Measurements from ENCODE around the gene CD320.
"Not testable (repeated sequence)": the region's sequence is repeated elsewhere in the genome, so short reads cannot be mapped to it uniquely, and the experiment has no call there.

Gene CD320

DNA sequence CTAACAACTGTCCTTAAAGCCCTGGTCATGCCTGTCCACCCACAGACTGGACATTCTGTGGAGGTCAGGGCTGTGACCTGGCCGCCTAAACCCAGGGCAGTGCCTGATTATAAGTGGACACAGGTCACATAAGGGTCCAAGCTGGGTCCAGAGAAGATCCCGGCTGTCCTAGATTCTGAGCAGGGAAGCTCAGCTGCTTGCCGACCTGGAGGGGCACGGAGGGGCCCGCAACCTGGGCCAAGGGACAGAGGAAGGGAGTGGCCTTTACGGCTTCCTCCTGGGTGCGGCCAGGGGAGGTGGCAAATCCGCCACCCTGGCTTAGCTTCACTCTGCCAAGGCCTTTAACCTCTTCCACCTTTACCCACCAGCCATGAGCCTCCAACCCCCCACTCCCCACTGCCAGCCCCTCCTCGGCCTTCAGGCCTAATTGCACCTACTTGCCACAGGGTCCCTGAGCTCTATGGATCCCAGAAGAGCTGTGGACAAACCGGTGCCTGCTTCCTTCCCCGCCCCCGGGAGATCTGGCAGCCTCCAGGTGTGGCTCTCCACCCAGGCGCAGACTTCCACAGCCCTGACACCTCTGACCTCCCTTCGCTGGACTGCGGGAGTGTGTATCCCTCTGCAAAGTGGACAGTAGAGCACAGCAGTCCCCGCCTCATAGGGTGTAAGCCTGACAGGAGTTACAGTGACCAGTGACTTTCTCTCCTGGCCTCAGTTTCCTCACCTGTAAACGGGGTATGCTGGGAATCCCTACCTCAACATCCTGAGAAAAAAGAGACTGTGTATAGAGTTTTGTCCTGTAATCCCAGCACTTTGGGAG is 1.7 kb downstream of the CD320 start:
- Histone ChIP-seq H3K4me1 (ENCODE audit: control insufficient read depth, insufficient read depth, low read length) (no peaks in the 10 kb centered on the region), H3K27ac (ENCODE audit: insufficient read depth, low read depth, low read length, poor library complexity, severe bottlenecking) (no peak overlapping the region), H3K9me3 (ENCODE audit: control insufficient read depth, low read length) (no peaks in the 10 kb centered on the region), H3K36me3 (ENCODE audit: control insufficient read depth, insufficient read depth, low read length) (no peaks in the 10 kb centered on the region), H3K4me3 (ENCODE audit: insufficient read depth, low read depth, low read length) (no peak overlapping the region), H3K27me3 (ENCODE audit: control insufficient read depth, insufficient read depth, low read length, poor library complexity, severe bottlenecking) (no peaks in the 10 kb centered on the region)
- 89 to 92% methylated on average over 17 of the region's 17 CpGs for whole genome bisulfite sequencing, 2 experiments

DNA sequence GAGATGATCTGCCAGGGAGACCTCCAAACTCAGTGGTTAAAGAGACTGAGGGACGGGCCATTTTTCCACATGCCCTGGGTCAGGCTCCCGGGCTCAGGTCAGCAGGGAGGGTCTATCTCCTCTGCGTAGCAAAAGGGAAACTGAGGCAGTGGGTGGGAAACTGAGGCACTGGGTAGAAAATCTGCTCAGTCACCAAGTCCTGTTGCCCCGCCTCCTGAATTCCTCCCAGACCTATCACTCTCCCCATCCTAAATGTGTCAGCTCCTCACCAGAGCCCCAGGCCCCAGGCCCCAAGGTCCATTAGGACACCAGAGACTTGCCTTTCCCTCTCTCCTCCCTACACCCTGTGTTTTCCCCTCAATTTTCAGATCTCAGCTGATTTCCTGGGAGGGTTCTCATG is 2.4 kb downstream of the CD320 start:
- Histone ChIP-seq H3K36me3 (ENCODE audit: control insufficient read depth, insufficient read depth, low read length) (no peaks in the 10 kb centered on the region), H3K9me3 (ENCODE audit: control insufficient read depth, low read length) (no peaks in the 10 kb centered on the region), H3K27ac (ENCODE audit: insufficient read depth, low read depth, low read length, poor library complexity, severe bottlenecking) (no peak overlapping the region), H3K4me3 (ENCODE audit: insufficient read depth, low read depth, low read length) (no peak overlapping the region), H3K27me3 (ENCODE audit: control insufficient read depth, insufficient read depth, low read length, poor library complexity, severe bottlenecking) (no peaks in the 10 kb centered on the region), H3K4me1 (ENCODE audit: control insufficient read depth, insufficient read depth, low read length) (no peaks in the 10 kb centered on the region)
- WGBS, 2 experiments = 72 to 74% methylated on average over 4 of the region's 4 CpGs

DNA sequence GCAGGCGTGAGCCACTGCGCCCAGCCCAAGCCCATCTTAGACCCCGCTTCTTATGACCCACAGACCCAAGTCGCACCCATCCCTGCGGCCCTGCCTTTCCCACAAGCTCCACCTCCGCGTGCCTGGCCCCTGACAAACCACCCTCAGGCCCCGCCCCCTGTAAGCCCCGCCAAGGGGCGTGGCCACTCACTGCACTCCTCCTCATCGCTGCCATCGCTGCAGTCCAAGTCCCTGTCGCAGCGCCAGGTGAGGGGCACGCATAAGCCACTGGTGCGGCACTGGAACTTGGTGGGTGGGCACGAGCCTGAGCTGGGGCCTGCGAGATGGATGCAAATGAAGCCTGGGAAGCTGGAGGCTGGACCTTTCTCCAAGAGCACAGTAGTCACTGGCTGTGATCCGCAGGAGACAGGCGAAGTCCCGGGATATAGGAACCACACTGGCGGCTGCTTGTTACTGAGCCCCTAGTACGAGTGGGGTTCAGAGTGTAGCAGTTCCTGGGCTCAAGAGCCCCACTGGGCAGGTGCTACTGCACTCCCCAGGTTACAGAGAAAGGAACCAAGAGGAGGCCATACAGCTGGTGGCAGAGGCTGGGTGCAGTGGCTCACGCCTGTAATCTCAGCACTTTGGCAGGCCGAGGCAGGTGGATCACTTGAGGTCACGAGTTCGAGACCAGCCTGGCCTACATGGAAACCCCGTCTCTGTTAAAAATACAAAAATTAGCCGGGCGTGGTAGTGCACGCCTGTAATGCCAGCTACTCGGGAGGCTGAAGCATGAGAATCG is 3.1 kb downstream of the CD320 start:
- 67 to 68% methylated on average over 33 of the region's 33 CpGs for WGBS, 2 experiments

DNA sequence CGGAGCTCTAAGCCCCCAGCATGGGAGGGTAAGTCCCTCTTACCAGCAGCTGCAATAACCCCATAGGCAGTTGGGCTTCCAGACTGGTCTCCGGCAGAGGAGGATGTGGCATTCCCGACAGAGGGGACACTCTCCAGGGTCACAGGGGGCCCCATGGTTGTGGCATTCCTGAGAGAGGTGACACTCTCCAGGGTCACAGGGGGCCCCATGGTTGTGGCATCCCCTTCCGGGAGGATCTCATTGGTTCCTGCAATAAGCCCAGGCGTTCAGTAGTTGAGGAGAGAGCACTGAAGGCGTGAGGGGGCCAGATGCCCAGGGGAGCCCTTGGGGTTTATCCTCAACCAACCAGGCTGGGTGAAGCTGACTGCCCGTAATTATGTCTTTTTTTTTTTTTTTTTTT is 5.4 kb downstream of the CD320 start:
- H3K4me3 ChIP-seq (ENCODE audit: insufficient read depth, low read depth, low read length) = no peak overlapping the region
- no peaks in the 10 kb centered on the region for H3K4me1 ChIP-seq (ENCODE audit: control insufficient read depth, insufficient read depth, low read length)
- no peak overlapping the region for H3K27ac ChIP-seq (ENCODE audit: insufficient read depth, low read depth, low read length, poor library complexity, severe bottlenecking)
- 93 to 94% methylated on average over 7 of the region's 7 CpGs for WGBS, 2 experiments
- no peaks in the 10 kb centered on the region for H3K27me3 ChIP-seq (ENCODE audit: control insufficient read depth, insufficient read depth, low read length, poor library complexity, severe bottlenecking)
- H3K9me3 ChIP-seq (ENCODE audit: control insufficient read depth, low read length) = no peaks in the 10 kb centered on the region
- H3K36me3 ChIP-seq (ENCODE audit: control insufficient read depth, insufficient read depth, low read length) = no peaks in the 10 kb centered on the region

More for the DNA sequence above, 3.1 kb downstream of the CD320 start:
- Histone ChIP-seq H3K27ac (ENCODE audit: insufficient read depth, low read depth, low read length, poor library complexity, severe bottlenecking) (no peak overlapping the region), H3K9me3 (ENCODE audit: control insufficient read depth, low read length) (no peaks in the 10 kb centered on the region), H3K36me3 (ENCODE audit: control insufficient read depth, insufficient read depth, low read length) (no peaks in the 10 kb centered on the region), H3K27me3 (ENCODE audit: control insufficient read depth, insufficient read depth, low read length, poor library complexity, severe bottlenecking) (no peaks in the 10 kb centered on the region), H3K4me3 (ENCODE audit: insufficient read depth, low read depth, low read length) (no peak overlapping the region), H3K4me1 (ENCODE audit: control insufficient read depth, insufficient read depth, low read length) (no peaks in the 10 kb centered on the region)

DNA sequence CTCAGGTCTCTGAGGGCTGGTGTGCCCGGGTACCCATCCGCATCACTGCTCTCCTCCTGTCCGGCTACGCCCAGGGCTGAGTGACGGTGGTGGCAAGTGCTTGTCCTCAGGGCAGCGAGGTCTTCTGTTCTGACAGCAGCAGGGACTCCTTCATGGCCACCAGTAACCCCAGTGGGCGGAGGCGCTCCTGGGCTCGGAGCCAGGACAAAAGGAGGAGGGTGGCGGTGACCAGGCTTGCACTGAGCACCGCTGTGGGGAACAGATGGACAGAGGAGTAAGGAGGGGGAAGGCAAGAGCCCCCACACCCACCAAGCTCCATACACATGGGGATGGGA is 5.8 kb downstream of the CD320 start:
- H3K27me3 ChIP-seq (ENCODE audit: control insufficient read depth, insufficient read depth, low read length, poor library complexity, severe bottlenecking) = no peaks in the 10 kb centered on the region
- H3K27ac ChIP-seq (ENCODE audit: insufficient read depth, low read depth, low read length, poor library complexity, severe bottlenecking) = no peak overlapping the region
- 94% methylated on average over 11 of the region's 11 CpGs for WGBS, 2 experiments
- H3K4me3 ChIP-seq (ENCODE audit: insufficient read depth, low read depth, low read length) = no peak overlapping the region
- H3K36me3 ChIP-seq (ENCODE audit: control insufficient read depth, insufficient read depth, low read length) = no peaks in the 10 kb centered on the region
- no peaks in the 10 kb centered on the region for H3K9me3 ChIP-seq (ENCODE audit: control insufficient read depth, low read length)
- no peaks in the 10 kb centered on the region for H3K4me1 ChIP-seq (ENCODE audit: control insufficient read depth, insufficient read depth, low read length)

DNA sequence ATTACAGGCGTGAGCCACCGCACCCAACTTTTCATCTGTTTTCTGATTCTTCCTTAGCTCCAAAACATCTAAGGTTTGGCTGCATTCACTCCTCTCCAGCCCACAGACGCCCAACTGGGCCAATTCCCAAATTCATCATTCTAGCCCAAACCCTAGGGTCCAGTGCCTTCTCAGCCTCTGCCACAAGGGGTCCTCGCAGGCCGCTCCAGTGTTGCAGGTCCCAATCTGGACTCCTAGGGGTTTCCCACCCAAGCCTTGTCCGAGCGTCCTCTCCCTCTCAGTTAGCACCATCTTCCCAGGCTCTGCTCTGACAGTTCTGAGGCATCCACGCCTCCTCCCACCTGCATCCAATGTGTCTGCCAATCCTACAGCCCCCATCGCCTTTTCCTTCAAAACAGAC is 16.8 kb downstream of the CD320 start:
- not testable (repeated sequence) for H3K9me3 ChIP-seq (ENCODE audit: control insufficient read depth, low read length); H3K27me3 ChIP-seq (ENCODE audit: control insufficient read depth, insufficient read depth, low read length, poor library complexity, severe bottlenecking); H3K4me3 ChIP-seq (ENCODE audit: insufficient read depth, low read depth, low read length); H3K36me3 ChIP-seq (ENCODE audit: control insufficient read depth, insufficient read depth, low read length); H3K4me1 ChIP-seq (ENCODE audit: control insufficient read depth, insufficient read depth, low read length); H3K27ac ChIP-seq (ENCODE audit: insufficient read depth, low read depth, low read length, poor library complexity, severe bottlenecking)
- WGBS, 2 experiments = no CpG with 5 or more reads among the region's 9 CpGs

DNA sequence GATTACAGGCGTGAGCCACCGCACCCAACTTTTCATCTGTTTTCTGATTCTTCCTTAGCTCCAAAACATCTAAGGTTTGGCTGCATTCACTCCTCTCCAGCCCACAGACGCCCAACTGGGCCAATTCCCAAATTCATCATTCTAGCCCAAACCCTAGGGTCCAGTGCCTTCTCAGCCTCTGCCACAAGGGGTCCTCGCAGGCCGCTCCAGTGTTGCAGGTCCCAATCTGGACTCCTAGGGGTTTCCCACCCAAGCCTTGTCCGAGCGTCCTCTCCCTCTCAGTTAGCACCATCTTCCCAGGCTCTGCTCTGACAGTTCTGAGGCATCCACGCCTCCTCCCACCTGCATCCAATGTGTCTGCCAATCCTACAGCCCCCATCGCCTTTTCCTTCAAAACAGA is 31.6 kb downstream of the CD320 start:
- not testable (repeated sequence) for H3K9me3 ChIP-seq (ENCODE audit: control insufficient read depth, low read length); H3K36me3 ChIP-seq (ENCODE audit: control insufficient read depth, insufficient read depth, low read length); H3K27ac ChIP-seq (ENCODE audit: insufficient read depth, low read depth, low read length, poor library complexity, severe bottlenecking); H3K4me1 ChIP-seq (ENCODE audit: control insufficient read depth, insufficient read depth, low read length); H3K27me3 ChIP-seq (ENCODE audit: control insufficient read depth, insufficient read depth, low read length, poor library complexity, severe bottlenecking); H3K4me3 ChIP-seq (ENCODE audit: insufficient read depth, low read depth, low read length)
- WGBS, 2 experiments = no CpG with 5 or more reads among the region's 9 CpGs

GRCh38 chr19:8269724-8270123 is 38.4 kb downstream of the CD320 start:
- Histone ChIP-seq H3K4me3 (ENCODE audit: insufficient read depth, low read depth, low read length) (no peak overlapping the region), H3K9me3 (ENCODE audit: control insufficient read depth, low read length) (no peaks in the 10 kb centered on the region), H3K4me1 (ENCODE audit: control insufficient read depth, insufficient read depth, low read length) (no peaks in the 10 kb centered on the region), H3K36me3 (ENCODE audit: control insufficient read depth, insufficient read depth, low read length) (no peaks in the 10 kb centered on the region), H3K27ac (ENCODE audit: insufficient read depth, low read depth, low read length, poor library complexity, severe bottlenecking) (no peak overlapping the region), H3K27me3 (ENCODE audit: control insufficient read depth, insufficient read depth, low read length, poor library complexity, severe bottlenecking) (peaks cover 4% of the 10 kb centered on the region)
- 83 to 96% methylated on average over 3 of the region's 3 CpGs for WGBS, 2 experiments

GRCh38 chr19:8265872-8266271 is 42.3 kb downstream of the CD320 start:
- H3K27me3 ChIP-seq (ENCODE audit: control insufficient read depth, insufficient read depth, low read length, poor library complexity, severe bottlenecking) = peaks cover 4% of the 10 kb centered on the region
- H3K9me3 ChIP-seq (ENCODE audit: control insufficient read depth, low read length) = no peaks in the 10 kb centered on the region
- WGBS, 2 experiments = 80 to 88% methylated on average over 2 to 3 of the region's 3 CpGs
- H3K4me1 ChIP-seq (ENCODE audit: control insufficient read depth, insufficient read depth, low read length) = no peaks in the 10 kb centered on the region
- H3K4me3 ChIP-seq (ENCODE audit: insufficient read depth, low read depth, low read length) = no peak overlapping the region
- no peak overlapping the region for H3K27ac ChIP-seq (ENCODE audit: insufficient read depth, low read depth, low read length, poor library complexity, severe bottlenecking)
- H3K36me3 ChIP-seq (ENCODE audit: control insufficient read depth, insufficient read depth, low read length) = no peaks in the 10 kb centered on the region

DNA sequence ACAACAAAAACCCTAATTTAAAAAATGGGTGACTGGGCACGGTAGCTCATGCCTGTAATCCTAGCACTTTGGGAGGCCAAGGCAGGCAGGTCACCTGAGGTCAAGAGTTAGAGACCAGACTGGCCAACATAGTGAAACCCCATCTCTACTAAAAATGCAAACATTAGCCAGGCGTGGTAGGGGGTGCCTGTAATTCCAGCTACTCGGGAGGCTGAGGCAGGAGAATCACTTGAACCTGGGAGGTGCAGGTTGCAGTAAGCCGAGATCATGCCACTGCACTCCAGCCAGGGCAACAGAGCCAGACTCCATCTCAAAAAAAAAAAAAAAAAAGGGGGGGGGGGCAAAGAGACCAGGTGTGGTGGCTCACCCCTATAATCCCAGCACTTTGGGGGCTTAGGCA is 43.9 kb downstream of the CD320 start:
- not testable (repeated sequence) for H3K27ac ChIP-seq (ENCODE audit: insufficient read depth, low read depth, low read length, poor library complexity, severe bottlenecking); H3K4me3 ChIP-seq (ENCODE audit: insufficient read depth, low read depth, low read length); H3K9me3 ChIP-seq (ENCODE audit: control insufficient read depth, low read length); H3K4me1 ChIP-seq (ENCODE audit: control insufficient read depth, insufficient read depth, low read length); H3K27me3 ChIP-seq (ENCODE audit: control insufficient read depth, insufficient read depth, low read length, poor library complexity, severe bottlenecking); H3K36me3 ChIP-seq (ENCODE audit: control insufficient read depth, insufficient read depth, low read length)
- WGBS, 2 experiments = 94 to 95% methylated on average over 4 of the region's 4 CpGs
